ENCODE results near the gene PRSS16.
A peak's percentile ranks its signal among the peaks of the same experiment; 100 is the strongest.

PRSS16 gene

GRCh38 chr6:27286141-27286540, 38.6 kb downstream of the PRSS16 start:
- DNase-seq = no peak

DNA sequence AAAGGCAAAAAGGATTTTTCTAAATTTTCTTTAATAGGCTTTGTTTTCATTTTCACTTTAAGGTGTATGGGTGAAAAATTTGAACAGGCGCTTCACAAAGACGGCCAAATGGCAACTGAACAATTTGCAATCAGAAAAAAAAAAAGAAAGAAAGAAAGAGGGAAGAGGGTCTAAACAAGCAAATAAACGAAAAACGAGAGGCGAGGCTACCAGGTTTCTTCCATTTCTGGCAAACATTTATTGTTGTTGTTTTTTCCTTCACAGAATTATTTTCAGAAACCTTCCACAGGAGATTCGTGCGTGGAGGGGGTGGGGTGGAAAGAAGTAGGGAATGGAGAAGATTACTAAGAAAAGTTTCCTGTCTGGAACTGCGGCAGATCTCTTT, 40.2 kb downstream of the PRSS16 start:
- DNase-seq = no peak

- peak; percentile 18 to 36 for DNase-seq
Observed at GRCh38 chr6:27288136-27289044, 40.9 kb downstream of the PRSS16 start.

GRCh38 chr6:27290065-27290849, 42.8 kb downstream of the PRSS16 start:
- peak; percentile 6 to 62 for DNase-seq

DNA sequence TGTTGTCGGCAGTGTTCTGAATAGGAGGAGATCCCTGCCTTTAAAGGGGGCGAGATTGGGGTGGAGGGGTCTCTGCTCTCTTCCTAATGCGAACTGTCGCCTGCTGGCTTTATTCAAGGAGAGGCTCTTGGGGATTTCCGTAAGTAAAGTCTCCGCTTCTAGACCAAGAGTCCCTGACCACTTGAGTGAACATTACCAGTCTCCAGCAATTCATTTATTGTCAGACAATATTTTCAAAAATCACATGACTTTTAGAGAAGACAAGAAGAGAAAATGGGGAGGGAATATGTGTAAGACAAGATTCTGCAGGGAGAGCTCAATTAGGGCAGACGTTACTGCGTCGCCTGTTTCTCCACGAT, 43.3 kb downstream of the PRSS16 start:
- no peak for DNase-seq

DNA sequence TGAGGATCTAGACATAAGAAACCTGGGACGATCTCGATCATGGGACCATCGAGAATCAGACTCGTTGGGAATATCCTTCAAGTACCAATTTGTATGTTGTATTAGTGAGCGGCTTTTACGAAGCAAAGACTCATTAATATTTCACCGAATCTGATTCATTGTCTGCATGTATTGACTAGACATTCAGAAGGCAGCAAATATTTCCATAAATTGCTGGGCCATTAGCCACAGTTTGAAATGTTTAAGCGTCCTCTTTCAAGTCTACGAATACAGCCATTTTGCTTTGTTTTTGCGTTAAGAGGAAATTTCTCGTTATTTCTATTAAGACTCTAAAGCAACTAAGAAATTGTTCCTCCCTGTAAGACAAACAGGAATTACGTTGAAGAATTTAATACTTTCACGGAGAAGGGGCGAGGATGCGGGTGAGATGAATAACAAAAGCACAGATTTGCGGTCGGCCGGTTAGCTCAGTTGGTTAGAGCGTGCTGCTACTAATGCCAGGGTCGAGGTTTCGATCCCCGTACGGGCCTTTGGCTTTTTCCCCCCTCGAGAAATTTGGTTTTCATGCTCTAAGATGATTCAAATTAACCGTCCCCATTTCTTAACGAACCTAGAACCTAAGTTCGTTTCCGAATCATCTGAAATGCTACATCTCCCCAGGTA, 46.1 kb downstream of the PRSS16 start:
- DNase-seq = peak; percentile 17 to 57

DNA sequence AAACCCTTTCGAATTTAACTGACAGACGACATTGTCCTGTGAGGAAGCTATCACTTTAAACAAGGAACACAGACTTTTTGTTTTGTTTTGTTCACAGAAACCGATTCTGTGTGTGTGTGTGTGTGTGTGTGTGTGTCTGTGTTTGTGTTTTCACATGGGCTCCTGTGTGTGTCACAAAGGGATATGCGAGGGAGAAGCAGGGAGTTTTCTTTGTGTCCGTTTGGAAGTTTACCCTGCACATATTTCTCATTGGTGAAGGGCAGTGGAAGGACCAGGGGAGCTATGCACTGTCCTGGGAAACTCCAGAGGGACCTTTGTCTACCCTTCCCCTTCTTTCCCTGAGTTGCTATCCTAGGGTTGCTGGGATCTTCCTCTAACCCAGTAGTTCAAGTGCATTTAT, 46.9 kb downstream of the PRSS16 start:
- DNase-seq = peak in 1 of 2 experiments; percentile 13

GRCh38 chr6:27295301-27296079, 48.0 kb downstream of the PRSS16 start:
- DNase-seq = peak; percentile 50 to 83

DNA sequence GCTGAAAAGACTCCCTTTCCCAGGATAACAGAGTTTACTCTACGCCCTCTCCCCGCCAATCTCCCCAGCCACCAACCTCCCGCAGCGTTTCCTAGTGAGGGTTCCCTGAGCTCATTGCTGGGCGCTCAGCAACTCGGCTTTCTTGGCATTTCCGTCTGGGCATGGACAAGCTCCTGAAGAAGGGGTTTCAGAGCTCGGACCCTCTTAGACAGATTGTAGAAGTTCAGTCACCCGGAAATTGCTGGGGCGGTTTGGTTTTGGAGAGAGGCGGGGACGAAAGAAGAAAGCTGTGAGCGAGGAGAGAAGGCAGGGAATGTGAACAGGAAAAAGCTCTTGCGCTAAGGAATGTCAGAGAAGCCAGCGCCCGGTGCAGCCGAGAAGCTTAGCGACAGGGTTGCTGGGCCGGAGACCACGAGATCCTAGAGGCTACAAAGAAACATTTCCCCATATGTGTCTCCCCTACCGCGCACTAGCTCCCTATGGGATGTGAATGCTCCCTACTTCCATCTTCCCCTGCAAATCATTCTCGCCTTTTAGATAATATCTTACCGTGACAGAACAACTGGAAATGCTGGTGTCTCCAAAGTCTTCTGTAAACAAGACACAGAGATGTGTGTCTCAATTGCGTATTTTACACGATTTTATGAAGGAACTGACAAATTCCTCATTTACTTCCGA, 48.7 kb downstream of the PRSS16 start:
- peak; percentile 64 to 78 for DNase-seq

DNA sequence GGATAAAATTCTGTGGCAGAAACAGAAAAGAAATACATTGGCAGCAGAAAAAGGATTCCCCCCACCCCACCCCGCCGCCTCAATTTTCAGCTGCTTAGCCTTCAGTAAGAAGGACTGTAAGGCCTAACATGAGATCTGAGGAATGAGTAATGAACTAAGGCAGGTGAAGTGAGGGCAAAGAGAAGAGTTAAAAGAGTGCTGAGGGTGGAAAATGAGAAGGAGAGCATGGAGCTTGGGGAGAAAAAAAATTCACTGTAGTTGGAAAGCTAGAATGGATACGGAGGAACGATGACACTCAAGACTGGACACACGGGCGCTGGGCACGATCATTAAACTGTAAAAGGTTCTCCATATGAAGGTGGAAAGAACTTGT, 50.0 kb downstream of the PRSS16 start:
- DNase-seq = no peak

DNA sequence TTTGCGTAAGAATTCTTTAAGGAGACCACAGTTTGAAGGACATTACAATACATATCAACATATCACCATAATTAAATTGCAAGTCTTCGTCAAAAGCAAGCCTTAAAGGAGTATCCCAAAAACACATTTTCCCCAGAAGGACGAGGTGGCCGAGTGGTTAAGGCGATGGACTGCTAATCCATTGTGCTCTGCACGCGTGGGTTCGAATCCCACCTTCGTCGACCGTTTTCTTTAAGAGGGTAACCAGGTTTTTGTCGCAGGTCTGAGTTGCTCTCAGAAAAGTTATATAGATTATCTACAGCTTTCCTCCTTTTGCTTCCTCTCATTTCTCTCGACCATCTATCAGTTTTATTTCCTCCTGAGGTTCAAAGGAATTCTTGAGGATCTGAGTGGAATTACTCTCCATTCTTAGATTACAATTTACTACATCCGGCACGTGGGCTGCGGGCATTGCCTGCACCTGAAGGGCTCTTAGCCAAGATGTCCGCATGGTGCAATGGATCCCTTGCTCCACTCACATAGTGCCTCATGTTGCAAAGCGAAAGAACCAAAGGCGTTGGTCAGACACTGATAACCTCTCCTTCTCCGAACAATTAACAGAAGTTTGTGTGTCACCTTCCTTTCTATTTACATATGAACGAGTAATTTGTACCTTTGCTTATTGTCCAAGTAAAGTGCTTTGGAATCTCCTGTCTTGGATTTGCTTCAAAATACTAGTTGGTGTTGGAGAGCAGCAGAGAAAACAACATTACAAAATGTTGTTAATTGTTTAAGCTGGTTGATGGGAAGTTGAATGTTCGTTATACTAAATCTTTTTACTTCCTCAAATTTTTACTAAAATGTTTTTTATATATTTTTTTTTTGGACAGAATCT, 50.6 kb downstream of the PRSS16 start:
- peak; percentile 67 to 80 for DNase-seq

- no peak for DNase-seq
Observed at GRCh38 chr6:27303613-27304272, 56.2 kb downstream of the PRSS16 start.
